ENCODE measurements around the gene DLL4.

DNA sequence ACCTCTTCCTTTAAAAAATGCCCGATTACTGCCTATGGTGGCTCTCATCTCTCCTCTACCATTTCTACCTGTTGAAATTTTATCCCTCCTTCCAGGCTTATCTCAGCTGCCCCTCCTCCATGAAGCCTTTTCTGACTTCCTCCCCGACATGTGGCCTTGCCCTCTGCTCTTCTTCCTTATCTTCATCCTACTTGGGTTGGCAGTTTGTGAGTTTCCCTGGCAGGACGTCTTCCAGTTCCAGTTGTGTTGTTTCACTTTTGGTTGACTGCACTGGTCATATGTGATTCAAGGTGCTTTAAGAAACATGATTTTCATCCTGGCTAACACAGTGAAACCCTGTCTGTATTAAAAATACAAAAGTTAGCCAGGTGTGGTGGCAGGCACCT lies 4.4 kb downstream of the DLL4 start:
- TF ChIP-seq, protein P1, sequence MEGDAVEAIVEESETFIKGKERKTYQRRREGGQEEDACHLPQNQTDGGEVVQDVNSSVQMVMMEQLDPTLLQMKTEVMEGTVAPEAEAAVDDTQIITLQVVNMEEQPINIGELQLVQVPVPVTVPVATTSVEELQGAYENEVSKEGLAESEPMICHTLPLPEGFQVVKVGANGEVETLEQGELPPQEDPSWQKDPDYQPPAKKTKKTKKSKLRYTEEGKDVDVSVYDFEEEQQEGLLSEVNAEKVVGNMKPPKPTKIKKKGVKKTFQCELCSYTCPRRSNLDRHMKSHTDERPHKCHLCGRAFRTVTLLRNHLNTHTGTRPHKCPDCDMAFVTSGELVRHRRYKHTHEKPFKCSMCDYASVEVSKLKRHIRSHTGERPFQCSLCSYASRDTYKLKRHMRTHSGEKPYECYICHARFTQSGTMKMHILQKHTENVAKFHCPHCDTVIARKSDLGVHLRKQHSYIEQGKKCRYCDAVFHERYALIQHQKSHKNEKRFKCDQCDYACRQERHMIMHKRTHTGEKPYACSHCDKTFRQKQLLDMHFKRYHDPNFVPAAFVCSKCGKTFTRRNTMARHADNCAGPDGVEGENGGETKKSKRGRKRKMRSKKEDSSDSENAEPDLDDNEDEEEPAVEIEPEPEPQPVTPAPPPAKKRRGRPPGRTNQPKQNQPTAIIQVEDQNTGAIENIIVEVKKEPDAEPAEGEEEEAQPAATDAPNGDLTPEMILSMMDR (IDR thresholded peaks at IDR 0.05) = no peak
- TF ChIP-seq POLR2A (IDR thresholded peaks at IDR 0.05) = no peak

Measured in Peyer's patch (tissue), 4 donors.